ENCODE data around the gene NGB. TPM values are rescaled to one million over a fixed set of nuclear protein-coding genes. Genes with fewer than 3 reads are reported as not detected.

NGB gene
- total RNA-seq, 1 experiment from 2014 or later: not detected

- H3K9me2 ChIP-seq (replicated peaks; ENCODE audit: low read length): no peaks in the 10 kb centered on the region
- BruUV-seq (replicated peaks): no TSS peak
- H3K9ac ChIP-seq (ENCODE audit: low read length): no peak overlapping the region
- intact Hi-C loops (cut with micrococcal nuclease): no loop called here
- no peaks in the 10 kb centered on the region for H3K4me1 ChIP-seq (ENCODE audit: insufficient read depth, low read length)
- no peaks in the 10 kb centered on the region for H3F3A ChIP-seq (ENCODE audit: low read length, unreplicated experiment)
- H3K27ac ChIP-seq (ENCODE audit: low read length): no peak overlapping the region
- peaks cover 6% of the 10 kb centered on the region; the same call in 1 of the 2 replicates for H3K9me3 ChIP-seq (ENCODE audit: low read length)
- ChIA-PET POLR2A (ENCODE audit: unreplicated experiment) (no interaction called here), CTCF (interaction anchor here (0.6 kb wide), 1 partner anchor 392 kb away, joined by 5 read pairs; no protein-coding TSS in a partner anchor)
- H3K4me2 ChIP-seq (ENCODE audit: low read length): no peak overlapping the region
- ATAC-seq (no peak), DNase-seq (no peak)
- no peaks in the 10 kb centered on the region for H3K36me3 ChIP-seq (ENCODE audit: low read depth, low read length)
- H3K27me3 ChIP-seq (ENCODE audit: low read length): peaks cover 4% of the 10 kb centered on the region
- H2AFZ ChIP-seq (ENCODE audit: low read length): no peak overlapping the region
- H3K79me2 ChIP-seq (ENCODE audit: low read length): no peaks in the 10 kb centered on the region
- no peaks in the 10 kb centered on the region for H4K20me1 ChIP-seq (ENCODE audit: low read length)
- no peak overlapping the region for H3K4me3 ChIP-seq (ENCODE audit: low read length)
- TF ChIP-seq EZH2 (IDR thresholded peaks at IDR 0.05; ENCODE audit: low read length, unreplicated experiment): no peak
- TF ChIP-seq EZH2phosphoT487 (IDR thresholded peaks at IDR 0.05; ENCODE audit: borderline replicate concordance, low read length): no peak
- TF ChIP-seq CTCF (conservative IDR thresholded peaks at IDR 0.05; ENCODE audit: low read depth, low read length): no peak
Measured at GRCh38 chr14:77265187-77265515, 5.9 kb downstream of the NGB start.

DNA sequence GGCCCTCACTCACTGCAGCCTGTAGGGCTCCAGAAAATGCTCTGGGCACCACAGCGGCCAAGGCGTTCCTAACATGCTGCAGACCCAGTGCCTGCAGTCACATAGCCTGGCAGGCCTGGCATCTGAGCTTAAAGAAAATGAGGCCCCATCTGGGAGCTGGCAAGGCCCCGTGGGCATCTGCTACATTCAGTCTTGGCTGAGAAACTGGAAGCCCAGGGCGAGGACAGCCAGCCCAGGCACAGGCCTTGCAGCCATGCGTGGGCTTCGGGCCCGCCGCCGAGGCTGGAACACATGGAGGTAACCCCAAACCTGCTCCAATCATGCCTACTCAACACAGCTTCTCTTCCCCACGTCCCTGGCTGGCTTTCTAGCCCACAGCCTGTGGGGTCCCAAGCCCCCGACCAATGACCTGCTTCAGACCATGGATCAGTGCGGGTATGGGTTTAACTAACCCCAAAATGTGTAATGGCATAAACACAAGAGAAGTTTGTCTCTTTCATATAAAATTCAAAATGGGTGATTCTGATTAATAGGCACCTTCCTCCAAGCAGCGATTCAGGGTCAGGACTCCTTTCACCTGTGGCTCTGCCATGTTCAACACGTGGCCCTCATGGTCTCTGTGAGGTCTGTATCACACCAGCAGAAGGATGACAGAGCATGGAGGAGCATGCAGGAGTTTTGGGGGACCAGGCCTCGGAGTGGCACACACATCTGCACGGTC lies 6.4 kb downstream of the NGB start:
- H2AFZ ChIP-seq (ENCODE audit: low read length): no peak overlapping the region
- H3K4me2 ChIP-seq (ENCODE audit: low read length): no peak overlapping the region
- H3K4me1 ChIP-seq (ENCODE audit: insufficient read depth, low read length): no peaks in the 10 kb centered on the region
- H3K27me3 ChIP-seq (ENCODE audit: low read length): no peaks in the 10 kb centered on the region; the same call in 1 of the 2 replicates
- no peaks in the 10 kb centered on the region for H3K36me3 ChIP-seq (ENCODE audit: low read depth, low read length)
- no peaks in the 10 kb centered on the region for H4K20me1 ChIP-seq (ENCODE audit: low read length)
- no peak overlapping the region for H3K9ac ChIP-seq (ENCODE audit: low read length)
- TF ChIP-seq EZH2 (IDR thresholded peaks at IDR 0.05; ENCODE audit: low read length, unreplicated experiment) (no peak), EZH2phosphoT487 (IDR thresholded peaks at IDR 0.05; ENCODE audit: borderline replicate concordance, low read length) (no peak), CTCF (conservative IDR thresholded peaks at IDR 0.05; ENCODE audit: low read depth, low read length) (no peak)
- no peak for ATAC-seq
- H3F3A ChIP-seq (ENCODE audit: low read length, unreplicated experiment): no peaks in the 10 kb centered on the region
- H3K9me2 ChIP-seq (replicated peaks; ENCODE audit: low read length): no peaks in the 10 kb centered on the region
- H3K79me2 ChIP-seq (ENCODE audit: low read length): no peaks in the 10 kb centered on the region
- H3K9me3 ChIP-seq (ENCODE audit: low read length): peaks cover 6% of the 10 kb centered on the region; the same call in 1 of the 2 replicates
- DNase-seq: no peak
- no peak overlapping the region for H3K27ac ChIP-seq (ENCODE audit: low read length)
- ChIA-PET CTCF (no interaction called here), POLR2A (ENCODE audit: unreplicated experiment) (no interaction called here)
- no peak overlapping the region for H3K4me3 ChIP-seq (ENCODE audit: low read length)
- intact Hi-C loops (cut with micrococcal nuclease): no loop called here
- BruUV-seq (replicated peaks): no TSS peak

DNA sequence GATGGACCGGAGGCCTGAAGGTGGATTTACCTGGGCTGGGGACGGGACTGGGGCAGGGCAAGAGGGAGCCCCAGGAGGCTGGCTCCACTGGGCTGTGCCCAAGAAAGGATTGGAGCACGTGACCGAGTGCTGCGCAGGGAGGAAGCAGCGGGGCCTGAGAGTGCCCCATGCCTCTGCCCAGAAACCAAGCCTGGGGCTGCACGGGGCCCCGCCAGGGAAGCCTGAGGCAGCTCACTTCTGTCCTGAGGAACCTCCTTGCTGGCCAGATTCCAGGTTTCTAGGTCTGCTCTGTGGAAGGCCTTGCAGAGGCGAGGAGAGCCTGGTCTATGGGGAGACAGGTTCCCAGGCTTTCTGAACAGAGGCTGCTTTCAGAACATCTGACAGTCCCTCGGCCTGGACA lies 10.4 kb downstream of the NGB start:
- Histone ChIP-seq H3K27me3 (ENCODE audit: low read length) (no peaks in the 10 kb centered on the region; the same call in 1 of the 2 replicates), H3K4me3 (ENCODE audit: low read length) (no peak overlapping the region), H3K36me3 (ENCODE audit: low read depth, low read length) (no peaks in the 10 kb centered on the region), H3K79me2 (ENCODE audit: low read length) (no peaks in the 10 kb centered on the region), H3K9me3 (ENCODE audit: low read length) (no peaks in the 10 kb centered on the region), H3F3A (ENCODE audit: low read length, unreplicated experiment) (no peaks in the 10 kb centered on the region), H3K4me2 (ENCODE audit: low read length) (no peak overlapping the region), H3K27ac (ENCODE audit: low read length) (no peak overlapping the region), H3K9ac (ENCODE audit: low read length) (no peak overlapping the region), H3K4me1 (ENCODE audit: insufficient read depth, low read length) (no peaks in the 10 kb centered on the region), H2AFZ (ENCODE audit: low read length) (no peak overlapping the region), H4K20me1 (ENCODE audit: low read length) (no peaks in the 10 kb centered on the region), H3K9me2 (replicated peaks; ENCODE audit: low read length) (no peaks in the 10 kb centered on the region)
- DNase-seq (no peak), ATAC-seq (no peak)
- CTCF ChIA-PET: no interaction called here
- POLR2A ChIA-PET (ENCODE audit: unreplicated experiment): no interaction called here
- intact Hi-C loops (cut with micrococcal nuclease): no loop called here
- no TSS peak for BruUV-seq (replicated peaks)
- TF ChIP-seq CTCF (conservative IDR thresholded peaks at IDR 0.05; ENCODE audit: low read depth, low read length): no peak
- no peak for TF ChIP-seq EZH2 (IDR thresholded peaks at IDR 0.05; ENCODE audit: low read length, unreplicated experiment)
- no peak for TF ChIP-seq EZH2phosphoT487 (IDR thresholded peaks at IDR 0.05; ENCODE audit: borderline replicate concordance, low read length)
